Breast epithelium (tissue), 4 donors: ENCODE data around the gene SH3BP5. TPM values are rescaled to one million over a fixed set of nuclear protein-coding genes. Genes with fewer than 3 reads are reported as not detected.
A peak's percentile ranks its signal among the peaks of the same experiment; 100 is the strongest.

Experiments used
- DNase-seq, 2 donors: peaks; one replicate each; pipeline ENCODE4 v3.0.0-alpha.2; 2019; ENCODE audit warnings: low spot score in 2 of 2
- H3K27ac ChIP-seq, 2 donors: fragments of 200-600 bp; sonication (generic) in 1 of 2; one replicate each; pipeline ENCODE4 v1.5.1; 2016 to 2019; ENCODE audit warnings: mild to moderate bottlenecking in 1 of 2
- H3K27me3 ChIP-seq, 2 donors: fragments of 200-600 bp; sonication (generic) in 1 of 2; one replicate each; pipeline versions ENCODE4 v1.5.1 to v1.6.0; 2017 to 2019; ENCODE audit warnings: control low read depth in 1 of 2, mild to moderate bottlenecking in 1 of 2
- H3K36me3 ChIP-seq: fragments of 200-600 bp; one replicate; pipeline ENCODE4 v1.5.1; 2019
- H3K4me1 ChIP-seq, 2 donors: fragments of 200-600 bp; sonication (generic); one replicate each; pipeline ENCODE4 v1.5.1; 2016 to 2019; ENCODE audit warnings: control low read depth in 1 of 2
- H3K4me3 ChIP-seq, 3 donors: fragments of 200-600 bp; sonication (generic); 1 replicate in 2 of 3; 2 replicates in 1 of 3; pipeline ENCODE4 v1.5.1; 2016 to 2019; ENCODE audit warnings: mild to moderate bottlenecking in 3 of 3, moderate library complexity in 2 of 3
- H3K9me3 ChIP-seq, 2 donors: fragments of 200-600 bp; sonication (generic) in 1 of 2; one replicate each; pipeline ENCODE4 v1.5.1; 2016 to 2019; ENCODE audit warnings: control low read depth in 1 of 2
- CTCF ChIP-seq, 3 donors: fragments of 450-650 bp; IDR thresholded peaks; one replicate each; pipeline ENCODE4 v1.5.1; 2016 to 2017; ENCODE audit warnings: antibody characterized with exemption in 3 of 3, mild to moderate bottlenecking in 3 of 3, moderate library complexity in 3 of 3
- POLR2A ChIP-seq: fragments of 450-650 bp; IDR thresholded peaks from one replicate; pipeline ENCODE4 v1.6.1; 2016; ENCODE audit warnings: antibody characterized with exemption, mild to moderate bottlenecking, moderate library complexity
- POLR2AphosphoS5 ChIP-seq, 3 donors: sonication (generic); formaldehyde crosslinking; IDR thresholded peaks; one replicate each; pipeline ENCODE4 v1.6.1; 2017; ENCODE audit warnings: antibody characterized with exemption in 3 of 3
- intact Hi-C: fragments of 100-400 bp; cut with DNase I; formaldehyde crosslinking; loops from one replicate; pipeline ENCODE4 v1.15.1; 2023; ENCODE audit warnings: low total_unique reads
- total RNA-seq, 3 donors: library from RNA; depleted of rRNA; stranded (reverse); fragments of >200 nt; gene quantifications; one replicate each; pipeline ENCODE4 v1.1.0, GENCODE V29; 2016

SH3BP5 gene
- total RNA-seq, 3 donors from 2014 or later: 56.9 to 96.2 (median 83.2) TPM

- no peaks in the 10 kb centered on the region for H3K27me3 ChIP-seq
- peak overlapping the region; percentile 95 to 98 for H3K27ac ChIP-seq
- H3K36me3 ChIP-seq: no peaks in the 10 kb centered on the region
- TF ChIP-seq POLR2A (peak; percentile 13), CTCF (IDR thresholded peaks at IDR 0.05) (peak in 1 of 3 donors; percentile 35), POLR2AphosphoS5 (IDR thresholded peaks at IDR 0.05) (no peak)
- H3K9me3 ChIP-seq: no peaks in the 10 kb centered on the region
- intact Hi-C loops: loop anchor here (10.0 kb wide), 1 partner anchor 261 kb away; the partner anchor contains the start of gene NR2C2
- peaks cover 0 to 8% of the 10 kb centered on the region in 2 donors for H3K4me1 ChIP-seq
- peak overlapping the region; percentile 73 to 94 (median 85) for H3K4me3 ChIP-seq
- no peak for DNase-seq
Observed at GRCh38 chr3:15205482-15205933, 126.9 kb downstream of the SH3BP5 start.

Other genes with a start within 250 kb of the SH3BP5 start
- gene RBSN, start 233.4 kb downstream of the SH3BP5 start, total RNA-seq: 10 to 100 TPM; 28.6 to 30.5 (median 29.6) TPM
- 100 to 1,000 TPM in 1 of 3 donors, 10 to 100 TPM in 2; 79.0 to 112 (median 91.4) TPM for gene CAPN7, start 126.3 kb downstream of the SH3BP5 start, total RNA-seq
- gene METTL6, start 95.0 kb upstream of the SH3BP5 start, total RNA-seq: 10 to 100 TPM in 2 of 3 donors, 1 to 10 TPM in 1; 9.1 to 23.6 (median 21.8) TPM
- gene EAF1, start 95.0 kb upstream of the SH3BP5 start, total RNA-seq: 10 to 100 TPM; 18.7 to 21.5 (median 21.0) TPM
- gene COLQ, start 189.1 kb upstream of the SH3BP5 start, total RNA-seq: 1 to 10 TPM; 1.8 to 3.3 (median 1.9) TPM